Panc1 (cell line): Measurements from ENCODE around the gene MOV10L1. TPM values are rescaled to one million over a fixed set of nuclear protein-coding genes. Genes with fewer than 3 reads are reported as not detected.

ENCODE experiments used
- ATAC-seq: fragments of 200-7000 bp; cut with Tn5 transposase; 2 replicates; pipeline ENCODE4 v1.9.1; 2020; ENCODE audit warnings: mild to moderate bottlenecking, moderate library complexity
- BruUV-seq: library from RNA; stranded (reverse); fragments of 400-500 nt; replicated peaks from 2 replicates; lab custom pipeline; 2021; lab: Mats Ljungman, UMichigan
- CTCF ChIA-PET: fragments of 300-600 bp; sonication (Branson Sonifier 250); formaldehyde crosslinking; loops from one replicate; lab custom pipeline; 2022; ENCODE audit warnings: antibody characterized with exemption; lab: Charles Lee
- POLR2A ChIA-PET: fragments of 300-600 bp; sonication (Branson Sonifier 250); formaldehyde crosslinking; loops from one replicate; lab custom pipeline; 2022; ENCODE audit warnings: antibody characterized with exemption; lab: Charles Lee
- DNase-seq: peaks from one replicate; pipeline ENCODE4 v3.0.0-alpha.2; 2010; ENCODE audit warnings: low read depth, low spot score
- H3K27ac ChIP-seq: 2 replicates; pipeline ENCODE4 v1.5.1; 2011; ENCODE audit warnings: mild to moderate bottlenecking, low read length, inconsistent platforms
- H3K27me3 ChIP-seq: fragments of 200-500 bp; sonication (Bioruptor generic); 2 replicates; pipeline ENCODE4 v1.6.0; 2014; ENCODE audit warnings: low read length, inconsistent platforms; ENCODE audit not compliant: control insufficient read depth, insufficient read depth
- H3K36me3 ChIP-seq: fragments of 200-500 bp; sonication (Bioruptor generic); 2 replicates; pipeline ENCODE4 v1.5.1; 2014; ENCODE audit warnings: inconsistent platforms, mild to moderate bottlenecking, low read length, moderate library complexity; ENCODE audit not compliant: control insufficient read depth, insufficient read depth
- H3K4me1 ChIP-seq: 2 replicates; pipeline ENCODE4 v1.5.1; 2011; ENCODE audit warnings: inconsistent platforms, mild to moderate bottlenecking, low read length, moderate library complexity; ENCODE audit not compliant: control insufficient read depth, insufficient read depth
- H3K4me3 ChIP-seq, 2 experiments: 2 replicates each; pipeline ENCODE4 v1.5.1; 2011 to 2012; ENCODE audit warnings: low read depth in 2 of 2, low read length in 2 of 2, mild to moderate bottlenecking in 2 of 2, inconsistent platforms in 1 of 2, moderate library complexity in 1 of 2
- H3K9me3 ChIP-seq: fragments of 200-500 bp; sonication (Bioruptor generic); 2 replicates; pipeline ENCODE4 v1.5.1; 2014; ENCODE audit warnings: low read depth, mild to moderate bottlenecking, inconsistent platforms, low read length, moderate library complexity; ENCODE audit not compliant: control insufficient read depth, insufficient read depth
- POLR2AphosphoS5 ChIP-seq: IDR thresholded peaks from 2 replicates; pipeline ENCODE4 v1.6.1; 2012; ENCODE audit warnings: mild to moderate bottlenecking, low read depth, low read length, moderate library complexity
- SIN3A ChIP-seq: IDR thresholded peaks from 2 replicates; pipeline ENCODE4 v1.6.1; 2012; ENCODE audit warnings: low read depth, mild to moderate bottlenecking, low read length, moderate library complexity, borderline replicate concordance; ENCODE audit not compliant: insufficient read depth
- TCF7L2 ChIP-seq: IDR thresholded peaks from 2 replicates; pipeline ENCODE4 v1.6.1; 2011; ENCODE audit warnings: mild to moderate bottlenecking, low read depth, low read length, inconsistent platforms
- in situ Hi-C: cut with HindIII; loops from 2 replicates; pipeline ENCODE4 v1.10.0; 2016; ENCODE audit warnings: low sequenced_read_pairs, low pct_unique_long_range_greater_than_20kb
- intact Hi-C: fragments of 100-400 bp; cut with micrococcal nuclease; formaldehyde crosslinking; loops from one replicate; pipeline ENCODE4 v1.10.0; 2022; ENCODE audit not compliant: unreplicated experiment
- total RNA-seq: library from RNA; stranded (reverse); gene quantifications from one replicate; pipeline ENCODE4 v1.2.1, GENCODE V29; 2021; ENCODE audit not compliant: unreplicated experiment
- TF ChIP-seq, protein P1 (sequence below): fragments of 450-650 bp; IDR thresholded peaks from 2 replicates; pipeline ENCODE4 v1.5.1; 2017; ENCODE audit warnings: mild to moderate bottlenecking
- TF ChIP-seq, protein P2 (sequence below), 2 experiments: IDR thresholded peaks; 2 replicates each; pipeline ENCODE4 v1.6.1; 2011 to 2012; ENCODE audit warnings: low read depth in 2 of 2, control low read depth in 1 of 2, low read length in 1 of 2, mild to moderate bottlenecking in 1 of 2, moderate library complexity in 1 of 2; ENCODE audit not compliant: insufficient read depth in 1 of 2

Gene MOV10L1
- total RNA-seq, 1 experiment from 2014 or later = 0.10 TPM

DNA sequence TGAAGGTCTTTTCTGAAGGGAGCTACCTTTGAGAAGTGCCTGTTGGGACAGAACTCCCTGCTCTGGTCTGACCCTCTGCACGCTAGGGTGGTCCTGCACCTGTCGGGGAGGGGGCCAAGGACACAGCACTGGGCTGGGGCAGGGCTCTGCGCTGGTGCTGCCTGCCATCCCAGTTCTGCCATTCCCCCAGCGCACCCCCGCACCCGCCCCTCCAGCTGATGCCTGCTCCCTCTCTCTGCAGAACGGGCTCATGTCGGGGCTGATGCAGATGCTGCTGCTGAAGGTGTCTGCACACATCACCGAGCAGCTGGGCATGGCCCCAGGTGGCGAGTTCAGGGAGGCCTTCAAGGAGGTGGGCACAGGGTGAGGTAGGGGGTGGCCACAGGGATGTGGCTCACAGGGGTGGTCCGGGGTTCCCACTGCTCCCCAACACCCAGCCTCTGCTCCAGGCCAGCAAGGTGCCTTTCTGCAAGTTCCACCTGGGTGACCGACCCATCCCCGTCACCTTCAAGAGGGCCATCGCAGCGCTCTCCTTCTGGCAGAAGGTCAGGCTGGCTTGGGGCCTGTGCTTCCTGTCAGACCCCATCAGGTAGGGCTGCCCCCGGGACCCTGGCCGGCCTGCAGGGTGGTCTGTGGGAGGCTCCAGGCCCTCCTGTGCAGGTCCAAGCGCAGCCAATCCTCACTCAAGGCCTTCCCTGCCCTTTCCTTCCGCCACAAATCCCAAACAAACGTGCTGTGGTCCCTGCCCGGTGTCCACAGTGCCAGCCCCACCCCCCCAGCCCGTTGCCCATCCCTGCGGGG is 107.4 kb downstream of the MOV10L1 start:
- BruUV-seq = no TSS peak
- Histone ChIP-seq H3K4me1 (peaks cover 8% of the 10 kb centered on the region; the same call in 1 of the 2 replicates), H3K36me3 (no peaks in the 10 kb centered on the region; the same call in 1 of the 2 replicates), H3K27me3 (no peaks in the 10 kb centered on the region), H3K9me3 (no peaks in the 10 kb centered on the region), H3K27ac (no peak overlapping the region), H3K4me3 (no peak overlapping the region)
- in situ Hi-C loops = no loop called here
- CTCF ChIA-PET = no interaction called here
- TF ChIP-seq POLR2AphosphoS5 (no peak), TCF7L2 (no peak), SIN3A (no peak)
- TF ChIP-seq, protein P1, sequence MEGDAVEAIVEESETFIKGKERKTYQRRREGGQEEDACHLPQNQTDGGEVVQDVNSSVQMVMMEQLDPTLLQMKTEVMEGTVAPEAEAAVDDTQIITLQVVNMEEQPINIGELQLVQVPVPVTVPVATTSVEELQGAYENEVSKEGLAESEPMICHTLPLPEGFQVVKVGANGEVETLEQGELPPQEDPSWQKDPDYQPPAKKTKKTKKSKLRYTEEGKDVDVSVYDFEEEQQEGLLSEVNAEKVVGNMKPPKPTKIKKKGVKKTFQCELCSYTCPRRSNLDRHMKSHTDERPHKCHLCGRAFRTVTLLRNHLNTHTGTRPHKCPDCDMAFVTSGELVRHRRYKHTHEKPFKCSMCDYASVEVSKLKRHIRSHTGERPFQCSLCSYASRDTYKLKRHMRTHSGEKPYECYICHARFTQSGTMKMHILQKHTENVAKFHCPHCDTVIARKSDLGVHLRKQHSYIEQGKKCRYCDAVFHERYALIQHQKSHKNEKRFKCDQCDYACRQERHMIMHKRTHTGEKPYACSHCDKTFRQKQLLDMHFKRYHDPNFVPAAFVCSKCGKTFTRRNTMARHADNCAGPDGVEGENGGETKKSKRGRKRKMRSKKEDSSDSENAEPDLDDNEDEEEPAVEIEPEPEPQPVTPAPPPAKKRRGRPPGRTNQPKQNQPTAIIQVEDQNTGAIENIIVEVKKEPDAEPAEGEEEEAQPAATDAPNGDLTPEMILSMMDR = no peak
- TF ChIP-seq, protein P2, sequence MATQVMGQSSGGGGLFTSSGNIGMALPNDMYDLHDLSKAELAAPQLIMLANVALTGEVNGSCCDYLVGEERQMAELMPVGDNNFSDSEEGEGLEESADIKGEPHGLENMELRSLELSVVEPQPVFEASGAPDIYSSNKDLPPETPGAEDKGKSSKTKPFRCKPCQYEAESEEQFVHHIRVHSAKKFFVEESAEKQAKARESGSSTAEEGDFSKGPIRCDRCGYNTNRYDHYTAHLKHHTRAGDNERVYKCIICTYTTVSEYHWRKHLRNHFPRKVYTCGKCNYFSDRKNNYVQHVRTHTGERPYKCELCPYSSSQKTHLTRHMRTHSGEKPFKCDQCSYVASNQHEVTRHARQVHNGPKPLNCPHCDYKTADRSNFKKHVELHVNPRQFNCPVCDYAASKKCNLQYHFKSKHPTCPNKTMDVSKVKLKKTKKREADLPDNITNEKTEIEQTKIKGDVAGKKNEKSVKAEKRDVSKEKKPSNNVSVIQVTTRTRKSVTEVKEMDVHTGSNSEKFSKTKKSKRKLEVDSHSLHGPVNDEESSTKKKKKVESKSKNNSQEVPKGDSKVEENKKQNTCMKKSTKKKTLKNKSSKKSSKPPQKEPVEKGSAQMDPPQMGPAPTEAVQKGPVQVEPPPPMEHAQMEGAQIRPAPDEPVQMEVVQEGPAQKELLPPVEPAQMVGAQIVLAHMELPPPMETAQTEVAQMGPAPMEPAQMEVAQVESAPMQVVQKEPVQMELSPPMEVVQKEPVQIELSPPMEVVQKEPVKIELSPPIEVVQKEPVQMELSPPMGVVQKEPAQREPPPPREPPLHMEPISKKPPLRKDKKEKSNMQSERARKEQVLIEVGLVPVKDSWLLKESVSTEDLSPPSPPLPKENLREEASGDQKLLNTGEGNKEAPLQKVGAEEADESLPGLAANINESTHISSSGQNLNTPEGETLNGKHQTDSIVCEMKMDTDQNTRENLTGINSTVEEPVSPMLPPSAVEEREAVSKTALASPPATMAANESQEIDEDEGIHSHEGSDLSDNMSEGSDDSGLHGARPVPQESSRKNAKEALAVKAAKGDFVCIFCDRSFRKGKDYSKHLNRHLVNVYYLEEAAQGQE (IDR thresholded peaks at IDR 0.05; ENCODE audit: insufficient read depth in 1 of 2, low read depth in 2 of 2, low read length in 1 of 2) = no peak
- intact Hi-C loops = no loop called here
- ATAC-seq (no peak), DNase-seq (no peak)
- POLR2A ChIA-PET = no interaction called here

DNA sequence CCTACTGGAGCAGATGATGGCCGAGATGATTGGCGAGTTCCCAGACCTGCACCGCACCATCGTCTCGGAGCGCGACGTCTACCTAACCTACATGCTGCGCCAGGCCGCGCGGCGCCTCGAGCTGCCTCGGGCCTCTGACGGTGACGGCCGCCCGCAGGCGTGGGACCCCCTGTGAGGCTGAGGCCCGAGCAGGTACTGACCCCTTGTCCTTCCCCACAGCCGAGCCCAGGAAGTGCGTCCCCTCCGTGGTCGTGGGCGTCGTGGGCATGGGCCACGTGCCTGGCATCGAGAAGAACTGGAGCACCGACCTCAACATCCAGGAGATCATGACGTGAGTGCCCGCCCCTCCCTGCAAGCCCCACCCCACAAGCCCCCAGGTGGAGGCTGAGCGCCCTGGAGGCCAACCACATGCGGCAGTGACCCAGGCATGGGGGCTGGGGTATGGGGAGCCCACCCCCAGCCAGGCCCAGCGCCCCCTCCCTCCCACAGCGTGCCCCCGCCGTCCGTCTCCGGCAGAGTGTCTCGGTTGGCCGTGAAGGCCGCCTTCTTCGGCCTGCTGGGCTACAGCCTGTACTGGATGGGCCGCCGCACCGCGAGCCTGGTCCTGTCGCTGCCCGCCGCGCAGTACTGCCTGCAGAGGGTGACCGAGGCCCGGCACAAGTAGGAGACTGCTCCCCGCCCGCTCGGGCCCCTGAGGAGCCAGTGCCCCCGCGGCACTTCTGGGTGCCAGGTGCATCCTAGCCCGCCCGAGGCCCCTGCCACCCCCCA is 108.2 kb downstream of the MOV10L1 start:
- no peaks in the 10 kb centered on the region for H3K9me3 ChIP-seq
- TF ChIP-seq POLR2AphosphoS5 (no peak), TCF7L2 (no peak), SIN3A (no peak)
- TF ChIP-seq, protein P1 = no peak
- TF ChIP-seq, protein P2 (IDR thresholded peaks at IDR 0.05; ENCODE audit: insufficient read depth in 1 of 2, low read depth in 2 of 2, low read length in 1 of 2) = no peak
- no peaks in the 10 kb centered on the region; the same call in 1 of the 2 replicates for H3K36me3 ChIP-seq
- H3K27me3 ChIP-seq = no peaks in the 10 kb centered on the region
- peaks cover 14% of the 10 kb centered on the region for H3K4me1 ChIP-seq
- no peak for DNase-seq
- H3K4me3 ChIP-seq = no peak overlapping the region
- ATAC-seq = no peak
- in situ Hi-C loops = no loop called here
- no peak overlapping the region for H3K27ac ChIP-seq
- no TSS peak for BruUV-seq
- ChIA-PET CTCF (no interaction called here), POLR2A (no interaction called here)
- intact Hi-C loops = no loop called here
